GM12865 (cell line): Measurements from ENCODE around the gene A3GALT2.
"Not testable (repeated sequence)": the region's sequence is repeated elsewhere in the genome, so short reads cannot be mapped to it uniquely, and the experiment has no call there.

Experiments used
- DNase-seq: peaks from one replicate; pipeline ENCODE4 v3.0.0; 2010; ENCODE audit warnings: low read depth
- H3K4me3 ChIP-seq: 2 replicates; pipeline ENCODE4 v1.5.1; 2011; ENCODE audit warnings: mild to moderate bottlenecking, low read depth, low read length, control low read depth
- TF ChIP-seq, protein P1 (sequence below): IDR thresholded peaks from 2 replicates; pipeline ENCODE4 v1.5.1; 2011; ENCODE audit warnings: low read length, control low read depth, low read depth, inconsistent platforms; ENCODE audit not compliant: insufficient read depth; ENCODE audit errors: missing control alignments

Gene A3GALT2

DNA sequence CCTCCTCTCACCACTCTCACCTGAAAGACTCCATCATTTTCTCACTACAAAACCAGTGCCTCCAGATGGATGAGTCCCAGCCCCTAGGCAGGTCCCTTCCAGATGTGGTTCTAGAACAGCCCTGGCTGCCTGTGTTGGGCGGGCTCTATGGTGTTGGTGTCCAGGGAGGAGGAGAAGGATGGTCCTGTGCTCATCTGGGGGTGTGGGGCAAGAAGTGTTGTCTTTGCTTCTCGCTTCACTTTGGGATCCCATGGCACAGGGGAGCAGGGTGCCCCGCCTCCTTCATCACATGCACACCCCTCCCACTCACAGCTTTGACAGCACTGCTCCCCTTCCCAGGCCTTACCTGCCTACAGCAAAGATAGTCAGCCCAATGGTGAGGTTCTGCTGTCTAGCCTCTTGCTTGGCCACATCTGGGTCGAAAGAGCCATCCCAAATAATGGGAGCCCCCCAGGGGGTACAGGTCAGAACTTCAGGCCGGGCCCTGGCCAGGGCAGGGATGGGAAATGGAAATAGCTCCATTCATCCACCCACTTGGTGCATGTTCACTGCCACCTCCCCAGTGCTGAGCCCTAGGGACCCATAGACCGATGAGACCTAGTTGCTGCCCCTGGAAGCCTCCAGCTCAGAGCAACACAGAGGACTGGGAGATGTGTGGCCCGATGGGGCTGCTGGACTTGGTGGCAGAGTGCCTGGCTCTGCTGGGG is 9.0 kb downstream of the A3GALT2 start:
- DNase-seq: no peak

GRCh38 chr1:33310702-33311101 is 10.2 kb downstream of the A3GALT2 start:
- no peak for DNase-seq
- no peak overlapping the region for H3K4me3 ChIP-seq
- TF ChIP-seq, protein P1, sequence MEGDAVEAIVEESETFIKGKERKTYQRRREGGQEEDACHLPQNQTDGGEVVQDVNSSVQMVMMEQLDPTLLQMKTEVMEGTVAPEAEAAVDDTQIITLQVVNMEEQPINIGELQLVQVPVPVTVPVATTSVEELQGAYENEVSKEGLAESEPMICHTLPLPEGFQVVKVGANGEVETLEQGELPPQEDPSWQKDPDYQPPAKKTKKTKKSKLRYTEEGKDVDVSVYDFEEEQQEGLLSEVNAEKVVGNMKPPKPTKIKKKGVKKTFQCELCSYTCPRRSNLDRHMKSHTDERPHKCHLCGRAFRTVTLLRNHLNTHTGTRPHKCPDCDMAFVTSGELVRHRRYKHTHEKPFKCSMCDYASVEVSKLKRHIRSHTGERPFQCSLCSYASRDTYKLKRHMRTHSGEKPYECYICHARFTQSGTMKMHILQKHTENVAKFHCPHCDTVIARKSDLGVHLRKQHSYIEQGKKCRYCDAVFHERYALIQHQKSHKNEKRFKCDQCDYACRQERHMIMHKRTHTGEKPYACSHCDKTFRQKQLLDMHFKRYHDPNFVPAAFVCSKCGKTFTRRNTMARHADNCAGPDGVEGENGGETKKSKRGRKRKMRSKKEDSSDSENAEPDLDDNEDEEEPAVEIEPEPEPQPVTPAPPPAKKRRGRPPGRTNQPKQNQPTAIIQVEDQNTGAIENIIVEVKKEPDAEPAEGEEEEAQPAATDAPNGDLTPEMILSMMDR: no peak

More for the DNA sequence above, 9.0 kb downstream of the A3GALT2 start:
- TF ChIP-seq, protein P1: no peak
- H3K4me3 ChIP-seq: no peak overlapping the region

DNA sequence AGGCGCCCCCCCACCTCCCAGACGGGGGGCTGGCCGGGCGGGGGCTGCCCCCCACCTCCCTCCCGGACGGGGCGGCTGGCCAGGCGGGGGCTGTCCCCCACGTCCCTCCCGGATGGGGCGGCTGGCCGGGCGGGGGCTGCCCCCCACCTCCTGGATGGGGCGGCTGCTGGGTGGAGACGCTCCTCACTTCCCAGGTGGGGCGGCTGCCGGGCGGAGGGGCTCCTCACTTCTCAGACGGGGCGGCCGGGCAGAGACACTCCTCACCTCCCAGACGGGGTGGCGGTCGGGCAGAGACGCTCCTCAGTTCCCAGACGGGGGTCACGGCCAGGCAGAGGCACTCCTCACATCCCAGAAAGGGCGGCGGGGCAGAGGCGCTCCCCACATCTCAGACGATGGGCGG is 11.5 kb downstream of the A3GALT2 start:
- DNase-seq, H3K4me3 ChIP-seq: not testable (repeated sequence)

- H3K4me3 ChIP-seq: no peak overlapping the region
- TF ChIP-seq, protein P1: no peak
- DNase-seq: no peak
Observed at GRCh38 chr1:33307494-33307864, 13.4 kb downstream of the A3GALT2 start.

DNA sequence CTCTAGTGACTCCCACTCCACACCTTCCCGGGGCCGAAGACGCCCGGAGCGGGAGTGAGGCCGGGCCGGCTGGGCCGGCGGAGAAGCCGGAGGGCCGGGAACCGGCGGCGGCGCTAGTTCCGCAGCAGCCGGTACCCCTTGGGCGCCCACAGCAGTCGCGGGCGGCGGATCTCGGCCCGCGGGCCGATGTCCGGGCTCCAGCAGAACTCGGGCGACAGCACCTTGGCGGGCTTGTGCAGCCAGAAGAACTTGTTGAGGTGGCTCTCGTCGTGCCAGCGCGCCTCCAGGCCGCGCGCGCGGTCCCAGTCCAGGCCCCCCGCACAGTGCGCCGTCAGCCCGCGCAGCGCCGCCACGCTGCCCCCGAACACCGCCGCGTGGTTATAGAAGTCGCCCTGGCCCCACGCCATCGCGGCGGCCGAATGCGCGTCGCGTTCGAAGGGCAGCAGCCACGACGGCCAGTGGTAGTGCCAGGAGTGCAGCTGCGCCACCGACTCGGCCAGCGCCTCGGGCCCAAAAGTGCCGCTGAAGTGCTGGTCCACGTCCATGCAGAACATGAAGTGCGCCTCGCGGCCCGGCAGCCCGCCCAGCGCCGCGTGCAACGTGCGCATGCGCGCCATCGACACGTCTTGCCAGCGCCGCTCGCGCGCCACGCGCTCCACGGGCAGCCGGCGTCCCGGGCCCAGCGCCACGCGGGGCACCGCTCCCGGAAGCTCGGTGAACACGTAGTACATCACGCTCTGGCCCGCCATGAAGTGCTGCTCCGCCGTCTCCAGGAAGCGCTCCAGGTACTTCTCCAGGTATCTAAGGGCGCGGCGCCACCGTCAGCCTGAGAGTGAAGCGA is 14.0 kb downstream of the A3GALT2 start:
- H3K4me3 ChIP-seq: no peak overlapping the region
- DNase-seq: no peak
- TF ChIP-seq, protein P1: no peak

- no peak overlapping the region for H3K4me3 ChIP-seq
- no peak for DNase-seq
- TF ChIP-seq, protein P1: no peak
Observed at GRCh38 chr1:33305816-33306652, 14.9 kb downstream of the A3GALT2 start.

- TF ChIP-seq, protein P1: no peak
- H3K4me3 ChIP-seq: no peak overlapping the region
- DNase-seq: no peak
Observed at GRCh38 chr1:33305016-33305415, 15.9 kb downstream of the A3GALT2 start.
